Measurements from ENCODE around the gene PRDX4.

Gene PRDX4

DNA sequence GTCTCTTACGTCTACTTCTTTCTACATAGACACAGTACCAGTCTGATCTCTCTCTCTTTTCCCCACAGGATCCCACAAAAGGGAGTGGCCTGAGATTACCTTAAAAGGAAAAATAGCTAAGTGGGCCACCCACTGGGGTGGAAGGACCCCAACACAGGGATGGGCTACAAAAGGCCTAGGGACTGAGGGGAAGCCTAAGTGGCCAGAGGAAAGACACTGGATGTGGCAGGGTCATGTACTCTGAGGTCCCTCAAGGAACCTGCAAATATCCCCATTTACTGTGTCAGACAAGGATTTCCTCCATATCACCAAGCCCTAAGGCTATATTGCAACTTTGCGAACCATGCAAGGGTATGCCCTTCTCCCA, 6.5 kb upstream of the PRDX4 start:
- TF ChIP-seq ZFX (IDR thresholded peaks at IDR 0.05; ENCODE audit: borderline replicate concordance), result no peak
- TF ChIP-seq, protein P1, sequence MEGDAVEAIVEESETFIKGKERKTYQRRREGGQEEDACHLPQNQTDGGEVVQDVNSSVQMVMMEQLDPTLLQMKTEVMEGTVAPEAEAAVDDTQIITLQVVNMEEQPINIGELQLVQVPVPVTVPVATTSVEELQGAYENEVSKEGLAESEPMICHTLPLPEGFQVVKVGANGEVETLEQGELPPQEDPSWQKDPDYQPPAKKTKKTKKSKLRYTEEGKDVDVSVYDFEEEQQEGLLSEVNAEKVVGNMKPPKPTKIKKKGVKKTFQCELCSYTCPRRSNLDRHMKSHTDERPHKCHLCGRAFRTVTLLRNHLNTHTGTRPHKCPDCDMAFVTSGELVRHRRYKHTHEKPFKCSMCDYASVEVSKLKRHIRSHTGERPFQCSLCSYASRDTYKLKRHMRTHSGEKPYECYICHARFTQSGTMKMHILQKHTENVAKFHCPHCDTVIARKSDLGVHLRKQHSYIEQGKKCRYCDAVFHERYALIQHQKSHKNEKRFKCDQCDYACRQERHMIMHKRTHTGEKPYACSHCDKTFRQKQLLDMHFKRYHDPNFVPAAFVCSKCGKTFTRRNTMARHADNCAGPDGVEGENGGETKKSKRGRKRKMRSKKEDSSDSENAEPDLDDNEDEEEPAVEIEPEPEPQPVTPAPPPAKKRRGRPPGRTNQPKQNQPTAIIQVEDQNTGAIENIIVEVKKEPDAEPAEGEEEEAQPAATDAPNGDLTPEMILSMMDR (IDR thresholded peaks at IDR 0.05), result no peak
- no peak overlapping the region for H3K27ac ChIP-seq

DNA sequence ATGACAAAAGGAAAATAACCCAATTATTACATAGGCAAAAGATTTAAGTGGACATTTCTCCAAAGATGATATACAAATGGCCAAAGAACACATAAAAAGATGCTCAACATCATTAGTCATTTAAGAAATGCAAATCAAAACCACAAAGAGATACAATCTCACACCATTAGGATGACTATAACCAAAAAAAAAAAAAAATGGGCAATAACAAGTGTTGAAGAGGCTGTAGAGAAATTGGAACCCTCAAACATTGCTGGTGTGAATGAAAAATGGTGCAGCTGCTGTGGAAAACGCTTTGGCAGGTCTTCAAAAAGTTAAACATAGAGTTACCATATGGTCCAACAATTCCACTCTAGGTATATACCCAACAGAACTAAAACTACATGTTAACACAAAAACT, 5.6 kb upstream of the PRDX4 start:
- TF ChIP-seq ZFX (IDR thresholded peaks at IDR 0.05; ENCODE audit: borderline replicate concordance), result no peak
- TF ChIP-seq, protein P1 (IDR thresholded peaks at IDR 0.05), result no peak
- no peak overlapping the region for H3K27ac ChIP-seq

DNA sequence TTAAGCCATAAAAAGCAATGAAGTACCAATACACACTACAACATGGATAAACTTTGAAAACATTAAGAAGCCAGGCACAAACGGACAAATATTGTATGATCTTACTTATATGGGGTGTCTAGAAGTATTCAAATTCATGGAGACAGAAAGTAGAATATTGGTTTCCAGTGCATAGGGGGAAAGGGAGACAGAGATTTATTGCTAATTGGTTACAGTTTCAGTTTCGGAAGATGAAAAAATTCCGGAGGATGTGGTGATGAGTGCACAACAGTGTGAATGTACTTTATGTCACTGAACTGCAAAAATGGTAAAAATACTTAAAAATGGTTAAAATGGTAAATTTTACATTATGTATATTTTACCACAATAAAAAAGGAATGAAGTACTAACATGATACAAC, 5.1 kb upstream of the PRDX4 start:
- no peak overlapping the region for H3K27ac ChIP-seq
- TF ChIP-seq ZFX (IDR thresholded peaks at IDR 0.05; ENCODE audit: borderline replicate concordance), result no peak
- TF ChIP-seq, protein P1 (IDR thresholded peaks at IDR 0.05), result no peak

DNA sequence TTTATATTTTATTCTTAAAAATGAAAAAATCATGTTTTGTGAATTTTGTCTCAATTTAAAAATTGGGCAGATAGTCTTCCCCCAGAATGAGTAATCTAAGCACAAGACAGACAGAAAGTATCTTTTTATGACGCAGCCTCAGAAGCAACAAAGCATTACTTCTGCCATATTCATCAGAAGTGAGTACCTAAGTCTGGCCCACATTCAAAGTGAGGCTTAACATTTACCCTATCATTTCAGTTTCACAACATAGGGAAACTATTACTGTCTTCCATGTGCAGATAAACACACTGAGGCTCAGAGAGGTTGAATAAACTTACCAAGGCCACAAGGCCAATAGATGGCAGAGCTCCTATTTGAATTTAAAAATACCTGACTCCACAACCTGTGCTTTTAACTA, 4.4 kb upstream of the PRDX4 start:
- no peak overlapping the region for H3K27ac ChIP-seq
- TF ChIP-seq, protein P1 (IDR thresholded peaks at IDR 0.05), result no peak
- no peak for TF ChIP-seq ZFX (IDR thresholded peaks at IDR 0.05; ENCODE audit: borderline replicate concordance)

- no peak overlapping the region for H3K27ac ChIP-seq
- TF ChIP-seq ZFX (IDR thresholded peaks at IDR 0.05; ENCODE audit: borderline replicate concordance), result no peak
- TF ChIP-seq, protein P1 (IDR thresholded peaks at IDR 0.05), result no peak
These were observed 2.8 kb upstream of the PRDX4 start for GRCh38 chrX:23664496-23664895.

DNA sequence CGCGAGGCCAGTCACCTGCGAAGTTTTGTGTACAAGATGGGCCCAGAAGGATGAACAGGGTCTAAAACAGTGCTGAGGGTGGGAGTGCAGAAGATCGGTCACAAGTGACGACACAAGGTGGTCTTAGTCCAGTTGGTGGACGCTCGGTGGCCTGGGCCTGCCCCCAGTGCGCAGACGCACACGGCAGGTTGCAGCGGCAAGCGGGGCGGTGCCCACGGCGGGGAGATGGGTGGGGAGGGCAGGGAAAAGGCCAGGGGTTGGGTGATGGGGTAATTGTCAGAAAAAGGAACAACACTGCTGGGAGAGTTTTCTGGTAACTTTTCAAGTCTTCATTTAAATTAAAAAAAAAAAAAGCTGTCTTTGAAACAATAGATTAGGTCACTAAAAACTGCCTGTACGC, 1.0 kb upstream of the PRDX4 start:
- no peak for TF ChIP-seq ZFX (IDR thresholded peaks at IDR 0.05; ENCODE audit: borderline replicate concordance)
- TF ChIP-seq, protein P1 (IDR thresholded peaks at IDR 0.05), result no peak
- H3K27ac ChIP-seq, result peak overlapping the region; percentile 62; the same call in 1 of the 2 replicates

GRCh38 chrX:23668335-23668734, 1.0 kb downstream of the PRDX4 start:
- TF ChIP-seq, protein P1 (IDR thresholded peaks at IDR 0.05), result no peak
- no peak for TF ChIP-seq ZFX (IDR thresholded peaks at IDR 0.05; ENCODE audit: borderline replicate concordance)
- H3K27ac ChIP-seq, result peak overlapping the region; percentile 62
